MM.1S (cell line): ENCODE results near the gene GALNT10.

ENCODE experiments used
- DNase-seq: peaks from one replicate; pipeline ENCODE4 v3.0.0-alpha.2; 2015
- H2AFZ ChIP-seq: fragments of 300-600 bp; sonication (generic); 2 replicates; pipeline ENCODE4 v1.6.0; 2016; ENCODE audit warnings: antibody characterized with exemption, low read length
- H3F3A ChIP-seq: fragments of 300-600 bp; sonication (generic); 2 replicates; pipeline ENCODE4 v1.6.1; 2016; ENCODE audit warnings: mild to moderate bottlenecking, antibody characterized with exemption, low read length, moderate library complexity, mixed read lengths; ENCODE audit not compliant: insufficient read depth
- H3K27ac ChIP-seq: fragments of 300-600 bp; sonication (generic); 2 replicates; pipeline ENCODE4 v1.5.1; 2016; ENCODE audit warnings: mild to moderate bottlenecking, low read length
- H3K27me3 ChIP-seq: fragments of 300-600 bp; sonication (generic); replicated peaks from 2 replicates; pipeline ENCODE4 v1.6.0; 2016; ENCODE audit warnings: low read length; ENCODE audit not compliant: insufficient read depth
- H3K36me3 ChIP-seq: fragments of 300-600 bp; sonication (generic); replicated peaks from 2 replicates; pipeline ENCODE4 v1.6.1; 2016; ENCODE audit warnings: mild to moderate bottlenecking, low read length, mixed read lengths; ENCODE audit not compliant: insufficient read depth
- H3K4me1 ChIP-seq: fragments of 300-600 bp; sonication (generic); 2 replicates; pipeline ENCODE4 v1.6.1; 2016; ENCODE audit warnings: low read length, mixed read lengths
- H3K4me2 ChIP-seq: fragments of 300-600 bp; sonication (generic); 2 replicates; pipeline ENCODE4 v1.6.0; 2016; ENCODE audit warnings: low read depth, low read length
- H3K4me3 ChIP-seq: fragments of 300-600 bp; sonication (generic); 2 replicates; pipeline ENCODE4 v1.5.1; 2016; ENCODE audit warnings: low read length, mixed read lengths
- H3K79me2 ChIP-seq: fragments of 300-600 bp; sonication (generic); 2 replicates; pipeline ENCODE4 v1.6.1; 2016; ENCODE audit warnings: mixed run types, low read length, mixed read lengths
- H3K9ac ChIP-seq: fragments of 300-600 bp; sonication (generic); 2 replicates; pipeline ENCODE4 v1.6.1; 2016; ENCODE audit warnings: low read length, mixed read lengths
- H3K9me2 ChIP-seq: fragments of 300-600 bp; sonication (generic); replicated peaks from 2 replicates; pipeline ENCODE4 v1.6.1; 2016; ENCODE audit warnings: mild to moderate bottlenecking, low read length, mixed read lengths; ENCODE audit not compliant: insufficient read depth
- H3K9me3 ChIP-seq: fragments of 300-600 bp; sonication (generic); replicated peaks from 2 replicates; pipeline ENCODE4 v1.6.1; 2016; ENCODE audit warnings: mild to moderate bottlenecking, low read length, mixed read lengths; ENCODE audit not compliant: insufficient read depth
- H4K20me1 ChIP-seq: fragments of 300-600 bp; sonication (generic); 2 replicates; pipeline ENCODE4 v1.6.1; 2016; ENCODE audit warnings: mild to moderate bottlenecking, low read length, moderate library complexity, mixed read lengths; ENCODE audit not compliant: insufficient read depth
- EZH2 ChIP-seq: fragments of 300-600 bp; sonication (generic); optimal IDR thresholded peaks from 2 replicates; pipeline ENCODE3; 2017; ENCODE audit warnings: low read depth, mild to moderate bottlenecking, antibody characterized with exemption, low read length, mixed read lengths
- EZH2phosphoT487 ChIP-seq: fragments of 300-600 bp; sonication (generic); IDR thresholded peaks from 2 replicates; pipeline ENCODE4 v1.6.1; 2018; ENCODE audit warnings: antibody characterized with exemption, low read length
- TF ChIP-seq, protein P1 (sequence below): fragments of 300-600 bp; sonication (generic); IDR thresholded peaks from 2 replicates; pipeline ENCODE4 v1.5.1; 2016; ENCODE audit warnings: antibody characterized with exemption, low read length, mixed read lengths

GALNT10 gene

GRCh38 chr5:154375329-154376008, 184.9 kb downstream of the GALNT10 start:
- H3F3A ChIP-seq, result no peaks in the 10 kb centered on the region
- H4K20me1 ChIP-seq, result no peaks in the 10 kb centered on the region
- no peak overlapping the region for H3K4me3 ChIP-seq
- no peaks in the 10 kb centered on the region for H3K9me3 ChIP-seq
- H3K36me3 ChIP-seq, result no peaks in the 10 kb centered on the region
- DNase-seq, result no peak
- TF ChIP-seq, protein P1, sequence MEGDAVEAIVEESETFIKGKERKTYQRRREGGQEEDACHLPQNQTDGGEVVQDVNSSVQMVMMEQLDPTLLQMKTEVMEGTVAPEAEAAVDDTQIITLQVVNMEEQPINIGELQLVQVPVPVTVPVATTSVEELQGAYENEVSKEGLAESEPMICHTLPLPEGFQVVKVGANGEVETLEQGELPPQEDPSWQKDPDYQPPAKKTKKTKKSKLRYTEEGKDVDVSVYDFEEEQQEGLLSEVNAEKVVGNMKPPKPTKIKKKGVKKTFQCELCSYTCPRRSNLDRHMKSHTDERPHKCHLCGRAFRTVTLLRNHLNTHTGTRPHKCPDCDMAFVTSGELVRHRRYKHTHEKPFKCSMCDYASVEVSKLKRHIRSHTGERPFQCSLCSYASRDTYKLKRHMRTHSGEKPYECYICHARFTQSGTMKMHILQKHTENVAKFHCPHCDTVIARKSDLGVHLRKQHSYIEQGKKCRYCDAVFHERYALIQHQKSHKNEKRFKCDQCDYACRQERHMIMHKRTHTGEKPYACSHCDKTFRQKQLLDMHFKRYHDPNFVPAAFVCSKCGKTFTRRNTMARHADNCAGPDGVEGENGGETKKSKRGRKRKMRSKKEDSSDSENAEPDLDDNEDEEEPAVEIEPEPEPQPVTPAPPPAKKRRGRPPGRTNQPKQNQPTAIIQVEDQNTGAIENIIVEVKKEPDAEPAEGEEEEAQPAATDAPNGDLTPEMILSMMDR, result no peak
- no peak for TF ChIP-seq EZH2phosphoT487
- H2AFZ ChIP-seq, result no peak overlapping the region
- H3K27ac ChIP-seq, result no peak overlapping the region
- H3K79me2 ChIP-seq, result no peaks in the 10 kb centered on the region
- H3K9ac ChIP-seq, result no peak overlapping the region
- H3K4me1 ChIP-seq, result no peaks in the 10 kb centered on the region
- H3K4me2 ChIP-seq, result no peak overlapping the region
- no peaks in the 10 kb centered on the region for H3K9me2 ChIP-seq
- H3K27me3 ChIP-seq, result no peaks in the 10 kb centered on the region

DNA sequence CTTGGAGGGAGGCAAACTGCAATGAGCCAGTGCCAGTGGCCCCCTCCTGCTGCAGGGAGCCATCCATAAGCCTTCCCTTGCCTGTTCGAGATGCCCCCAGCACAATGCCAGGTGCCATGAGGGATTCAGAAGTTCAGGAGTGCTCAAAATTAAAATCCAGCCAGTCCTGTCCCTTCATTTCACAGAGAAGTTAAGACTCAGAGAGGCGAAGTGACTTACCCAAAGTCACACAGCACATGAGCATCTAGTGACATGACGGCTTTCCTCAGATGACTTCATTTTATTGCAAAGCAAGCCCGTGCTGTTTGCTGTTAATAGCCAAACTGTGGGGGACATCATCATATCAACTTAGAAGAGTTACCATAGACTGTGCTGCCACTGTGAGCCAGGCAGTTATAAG, 185.9 kb downstream of the GALNT10 start:
- Histone ChIP-seq H3K4me3 (no peak overlapping the region), H4K20me1 (no peaks in the 10 kb centered on the region), H2AFZ (no peak overlapping the region), H3K27ac (no peak overlapping the region), H3K4me1 (no peaks in the 10 kb centered on the region), H3K9me2 (no peaks in the 10 kb centered on the region), H3K9me3 (no peaks in the 10 kb centered on the region), H3K4me2 (no peak overlapping the region), H3K36me3 (no peaks in the 10 kb centered on the region), H3K27me3 (no peaks in the 10 kb centered on the region), H3K9ac (no peak overlapping the region), H3K79me2 (no peaks in the 10 kb centered on the region), H3F3A (no peaks in the 10 kb centered on the region)
- TF ChIP-seq, protein P1, result no peak
- TF ChIP-seq EZH2phosphoT487, result no peak
- no peak for TF ChIP-seq EZH2
- no peak for DNase-seq

DNA sequence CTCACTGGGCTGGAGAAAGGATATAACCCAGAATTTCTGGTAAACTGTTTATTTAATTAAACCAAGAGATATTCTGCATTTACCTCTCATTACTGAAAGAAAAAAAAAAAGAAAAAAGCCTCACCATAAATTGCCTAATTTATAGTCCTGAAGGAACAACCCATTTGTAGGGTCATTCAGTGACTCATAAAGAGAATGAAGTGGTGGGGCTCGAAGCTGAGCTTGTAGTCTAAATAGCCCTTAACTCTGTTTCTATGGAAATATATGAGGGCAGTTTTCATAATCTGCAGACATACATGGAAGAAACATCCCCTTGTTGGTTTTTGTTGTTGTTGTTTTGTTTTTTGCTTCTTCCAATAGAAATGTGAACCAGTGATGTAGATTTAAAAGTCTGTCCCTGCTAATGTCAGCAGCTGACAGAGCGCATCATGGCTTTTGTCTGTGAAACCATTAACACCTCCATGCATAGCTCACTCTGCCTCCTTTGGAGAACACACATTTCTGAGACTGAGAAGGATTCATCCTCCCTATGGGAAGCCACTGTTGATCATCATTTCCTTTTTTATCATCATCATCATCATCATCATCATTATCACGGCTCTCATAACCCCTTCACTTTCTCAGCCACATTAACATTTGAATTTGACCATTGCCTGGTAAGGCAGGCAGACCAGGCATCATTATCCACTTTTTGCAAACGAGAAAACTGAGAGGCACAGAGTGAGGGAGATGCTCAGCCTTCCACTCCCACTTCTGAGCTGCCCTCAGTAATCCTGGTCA, 187.4 kb downstream of the GALNT10 start:
- Histone ChIP-seq H3K27ac (no peak overlapping the region), H3K79me2 (no peaks in the 10 kb centered on the region), H3K4me1 (no peaks in the 10 kb centered on the region), H3K27me3 (no peaks in the 10 kb centered on the region), H3K36me3 (no peaks in the 10 kb centered on the region), H3K9ac (no peak overlapping the region), H4K20me1 (no peaks in the 10 kb centered on the region), H2AFZ (no peak overlapping the region), H3F3A (no peaks in the 10 kb centered on the region), H3K9me2 (no peaks in the 10 kb centered on the region), H3K4me3 (no peak overlapping the region), H3K9me3 (no peaks in the 10 kb centered on the region), H3K4me2 (no peak overlapping the region)
- no peak for DNase-seq
- TF ChIP-seq EZH2 (no peak), EZH2phosphoT487 (no peak)
- TF ChIP-seq, protein P1, result no peak
